D341Med (cell line): ENCODE results near the gene FAM222A.

Source experiments
- DNase-seq: peaks from one replicate; pipeline ENCODE4 v3.0.0; 2012; ENCODE audit warnings: low spot score

The FAM222A gene

DNA sequence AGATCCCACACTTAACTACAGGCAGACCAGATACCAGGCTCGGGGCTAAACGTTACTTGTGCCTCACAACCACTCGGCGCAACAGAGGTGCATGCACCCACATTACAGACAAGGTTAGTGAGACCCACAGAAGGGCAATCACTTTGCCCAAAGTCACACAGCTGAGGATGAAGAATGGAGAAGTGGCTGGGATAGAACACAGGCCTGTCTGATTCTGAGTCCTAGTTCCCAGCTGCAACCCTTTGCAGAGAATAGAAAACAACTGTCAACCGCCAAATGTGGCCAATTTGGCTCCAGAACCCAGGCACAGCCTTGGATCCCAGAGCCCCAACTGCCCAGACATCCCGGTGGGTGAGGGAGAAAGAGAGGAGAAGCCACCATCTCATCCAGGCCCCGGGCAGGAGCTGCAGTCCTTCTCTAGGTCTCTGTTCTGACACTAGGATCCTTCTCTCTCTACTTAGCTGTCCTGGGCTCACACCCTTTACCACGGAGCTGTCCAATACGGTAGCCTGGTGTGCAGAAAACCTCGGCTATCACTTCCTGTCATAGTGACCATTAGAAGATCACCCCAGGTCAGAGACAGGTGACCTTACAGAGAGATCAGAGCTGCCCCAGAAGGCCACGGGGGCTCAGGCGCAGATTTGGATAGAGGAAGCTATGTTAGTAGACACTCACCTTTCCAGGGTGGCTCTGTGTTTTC is 59.1 kb downstream of the FAM222A start:
- DNase-seq: peak; percentile 17

DNA sequence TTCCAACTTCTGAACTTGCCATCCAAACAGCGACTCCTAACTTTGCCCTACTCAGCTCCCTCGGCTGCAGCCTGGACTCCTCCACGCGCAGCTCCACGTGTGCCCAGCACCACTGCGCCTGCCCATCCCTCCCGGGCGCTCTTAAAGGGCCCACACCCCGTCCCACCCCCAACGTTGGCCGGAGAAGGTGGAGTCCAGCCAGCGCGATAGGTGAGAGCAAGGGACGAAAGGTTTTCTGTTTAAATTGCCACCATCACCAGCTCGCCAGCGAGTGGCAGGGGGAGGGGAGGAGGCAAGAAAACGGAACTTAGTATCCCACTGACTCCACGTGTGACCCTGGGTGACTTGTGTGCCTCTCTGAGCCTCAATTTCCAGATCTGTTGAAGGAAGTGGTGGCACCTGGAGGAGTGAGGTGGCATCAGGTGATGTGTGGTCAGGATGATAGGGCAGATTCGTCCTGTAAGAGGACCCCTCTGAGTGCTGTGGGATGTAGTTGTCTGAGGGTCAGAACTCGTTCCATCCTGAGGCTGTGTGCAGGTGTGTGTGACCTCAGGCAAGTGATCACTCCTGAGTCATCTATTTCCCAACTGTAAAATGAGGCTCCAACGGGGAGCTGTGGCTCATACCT is 59.9 kb downstream of the FAM222A start:
- no peak for DNase-seq

DNA sequence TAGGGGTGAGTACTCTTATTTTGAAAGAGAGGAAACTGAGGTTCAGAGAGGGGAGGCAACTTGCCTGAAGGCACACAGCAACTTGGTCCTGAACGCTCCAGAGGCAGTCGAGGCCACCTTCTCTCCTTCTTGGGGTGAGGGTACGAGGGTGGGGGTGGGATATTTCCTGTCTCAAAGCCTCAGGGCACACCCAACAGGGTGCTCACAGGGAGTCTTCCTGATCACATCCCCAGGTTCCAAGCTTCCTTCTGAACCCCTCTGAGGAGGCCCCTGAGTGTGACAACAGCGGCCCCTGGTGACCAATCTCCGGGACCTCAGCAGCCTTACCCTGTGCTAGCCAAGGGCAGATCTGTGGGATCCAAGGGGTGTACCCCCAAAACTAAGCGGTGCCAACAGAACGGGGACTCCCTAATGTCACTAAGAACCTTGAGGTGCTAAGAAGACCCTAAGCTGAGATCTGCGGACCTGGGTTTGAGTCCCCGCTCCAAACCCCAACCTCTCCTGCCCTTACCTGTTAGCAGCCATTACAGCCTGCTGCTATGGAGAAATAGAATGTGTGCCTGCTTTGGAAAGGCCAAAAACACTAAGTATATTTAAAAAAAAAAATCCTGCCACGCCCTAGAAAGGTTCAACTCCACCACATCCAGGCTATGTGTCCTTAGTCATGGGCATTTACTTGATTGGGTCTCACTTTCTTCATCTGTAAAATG is 61.7 kb downstream of the FAM222A start:
- DNase-seq: peak; percentile 87

DNA sequence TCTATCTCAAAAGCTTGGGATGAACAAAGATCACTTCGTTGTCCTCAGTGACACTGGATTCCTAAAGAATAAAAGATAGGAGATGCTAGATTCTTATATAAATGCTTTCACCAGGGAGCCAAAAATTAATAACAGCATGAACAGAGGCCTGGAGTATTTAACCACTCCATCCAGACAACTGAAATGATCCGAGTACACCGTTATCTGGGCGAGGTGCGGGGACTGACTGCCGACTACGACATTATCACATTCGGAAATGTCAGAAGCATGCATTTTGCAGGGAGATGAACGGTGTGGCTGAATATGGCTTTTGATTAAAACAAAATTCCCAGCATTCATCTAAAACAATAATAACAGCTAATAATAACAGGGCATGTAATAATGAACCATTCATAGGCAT is 63.0 kb downstream of the FAM222A start:
- no peak for DNase-seq

DNA sequence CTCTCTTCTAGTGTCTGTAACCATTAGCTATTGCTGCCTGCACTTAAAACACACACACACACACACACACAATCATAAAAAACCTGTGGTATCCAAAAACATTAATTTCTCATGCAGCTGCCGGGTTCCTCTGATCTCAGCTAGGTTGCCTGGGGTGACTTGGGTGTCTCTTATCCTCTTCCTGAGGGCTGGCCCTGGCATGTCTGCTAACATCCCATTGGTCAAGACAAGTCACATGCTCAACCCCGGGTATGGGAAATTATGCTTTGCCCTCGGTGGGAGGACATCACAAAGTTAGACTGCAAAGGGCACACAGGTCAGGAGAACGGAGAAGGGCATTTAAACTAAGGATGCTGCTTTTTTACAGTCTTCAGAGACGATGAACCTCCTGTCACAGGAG is 63.9 kb downstream of the FAM222A start:
- no peak for DNase-seq

DNA sequence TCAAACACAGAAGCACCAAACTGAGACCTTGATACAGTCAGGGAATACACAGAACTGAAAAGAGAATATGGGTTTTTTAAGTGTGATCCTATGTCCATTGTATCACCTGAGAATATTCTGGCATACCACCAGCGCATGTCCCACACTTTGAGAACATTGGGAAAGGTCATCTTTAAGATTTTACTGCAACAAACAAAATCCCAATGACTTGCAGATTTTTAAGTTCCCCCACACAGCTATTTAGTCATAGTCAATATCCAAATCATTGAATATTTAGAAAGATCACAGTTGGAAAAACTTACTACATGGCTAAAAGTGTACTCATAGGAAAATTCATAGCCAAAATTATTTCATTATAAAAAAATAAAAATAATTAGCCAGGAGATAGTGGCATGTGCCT is 65.1 kb downstream of the FAM222A start:
- DNase-seq: no peak

DNA sequence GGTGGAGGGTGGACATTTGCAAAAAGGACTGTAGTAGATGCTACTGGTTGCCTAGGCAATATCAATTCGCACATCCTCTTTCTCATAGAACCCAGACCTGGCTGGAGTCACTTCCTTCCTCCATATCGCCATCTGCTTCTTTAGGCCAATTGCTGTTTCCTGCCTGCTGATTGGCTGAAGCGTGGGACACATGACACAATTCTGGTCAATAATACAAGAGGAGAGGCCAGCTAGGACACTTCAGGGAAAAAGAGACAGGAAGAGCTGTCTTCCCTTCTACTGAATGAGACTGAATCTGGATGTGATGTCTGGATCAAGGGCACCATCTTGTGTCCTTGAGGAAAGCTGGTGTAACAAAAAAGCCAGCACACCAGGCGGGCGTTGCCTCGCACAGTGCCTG is 65.8 kb downstream of the FAM222A start:
- DNase-seq: no peak

DNA sequence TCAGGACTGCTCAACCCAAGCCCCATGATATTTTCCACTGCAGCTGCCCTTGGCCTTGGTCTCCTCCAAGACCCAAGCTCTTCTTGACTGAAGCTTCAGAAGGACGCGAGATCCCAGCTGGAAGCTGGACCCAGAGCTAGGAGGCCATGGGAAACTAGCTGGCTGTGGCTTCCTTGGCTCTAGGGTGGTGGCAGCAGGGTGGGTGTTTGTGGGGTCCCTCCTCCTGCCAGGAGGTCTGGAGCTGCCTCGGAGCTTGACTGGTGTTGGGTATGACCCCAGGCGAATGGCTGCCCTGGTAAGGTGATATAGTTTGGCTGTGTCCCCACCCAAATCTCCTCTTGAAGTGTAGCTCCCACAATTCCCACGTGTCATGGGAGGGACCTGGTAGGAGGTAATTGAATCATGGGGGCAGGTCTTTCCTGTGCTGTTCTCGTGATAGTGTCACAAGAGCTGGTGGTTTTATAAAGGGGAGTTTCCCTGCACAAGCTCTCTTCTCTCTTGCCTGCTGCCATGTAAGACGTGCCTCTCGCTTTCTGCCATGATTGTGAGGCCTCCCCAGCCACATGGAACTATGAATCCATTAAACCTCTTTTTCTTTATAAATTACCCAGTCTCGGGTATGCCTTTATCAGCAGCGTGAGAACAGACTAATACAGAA is 68.2 kb downstream of the FAM222A start:
- DNase-seq: no peak

DNA sequence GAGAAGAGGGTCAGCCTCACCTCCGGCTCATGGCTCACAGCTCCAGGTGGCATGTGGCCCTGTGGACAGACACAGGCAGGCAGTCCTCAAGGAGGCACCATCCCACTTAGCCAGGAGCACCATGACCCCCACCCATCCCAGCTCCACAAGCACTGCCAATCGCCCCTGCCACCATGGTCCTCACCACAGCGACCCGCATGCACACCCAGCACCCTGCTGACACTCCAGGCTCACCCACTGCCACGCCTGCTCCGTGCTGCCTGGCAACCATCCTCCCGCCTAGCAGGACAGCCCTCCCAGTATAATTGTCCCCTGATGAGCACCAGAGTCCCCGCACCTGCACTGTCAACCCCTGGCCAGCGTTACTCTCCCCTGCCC is 68.7 kb downstream of the FAM222A start:
- no peak for DNase-seq

DNA sequence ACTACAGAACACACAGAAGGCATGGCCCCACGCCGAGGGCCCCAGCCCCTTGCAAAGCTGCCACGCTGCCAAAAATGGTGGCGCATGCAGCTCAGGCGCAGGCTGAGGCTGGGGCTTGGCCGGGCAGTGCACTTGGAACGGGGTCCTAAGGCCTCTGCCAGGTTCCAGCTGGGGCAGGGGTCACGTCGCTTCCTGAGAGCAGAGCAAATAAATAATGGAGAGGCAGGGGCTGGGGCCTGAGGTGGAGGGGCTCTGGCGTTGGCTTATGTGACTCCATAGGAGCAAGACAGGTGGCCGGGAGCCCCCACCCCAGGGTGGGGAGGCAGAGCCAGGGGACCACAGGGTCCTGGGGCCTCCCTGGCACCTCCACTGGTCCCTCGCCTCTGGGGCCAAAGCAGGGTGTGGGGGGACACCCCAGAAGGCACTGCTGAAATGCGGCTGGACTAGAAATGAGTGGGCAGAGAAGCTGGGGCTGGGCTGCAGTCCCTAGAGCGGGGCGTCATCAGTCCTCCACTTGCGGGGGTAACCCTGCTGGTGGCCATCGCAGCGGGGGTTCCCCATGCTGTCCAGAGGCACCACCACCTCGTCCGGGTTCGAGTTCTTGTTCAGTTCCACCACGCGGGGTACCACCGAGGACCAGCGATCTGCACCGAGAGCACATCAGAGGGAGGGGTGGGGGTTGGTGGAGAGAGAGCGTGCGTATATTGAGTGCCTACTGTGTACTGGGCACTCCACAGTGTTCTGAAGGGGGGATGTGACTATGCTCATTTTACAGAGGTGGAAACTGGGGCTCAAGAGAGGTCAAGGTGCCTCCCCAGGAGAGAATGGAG is 69.7 kb downstream of the FAM222A start:
- no peak for DNase-seq

DNA sequence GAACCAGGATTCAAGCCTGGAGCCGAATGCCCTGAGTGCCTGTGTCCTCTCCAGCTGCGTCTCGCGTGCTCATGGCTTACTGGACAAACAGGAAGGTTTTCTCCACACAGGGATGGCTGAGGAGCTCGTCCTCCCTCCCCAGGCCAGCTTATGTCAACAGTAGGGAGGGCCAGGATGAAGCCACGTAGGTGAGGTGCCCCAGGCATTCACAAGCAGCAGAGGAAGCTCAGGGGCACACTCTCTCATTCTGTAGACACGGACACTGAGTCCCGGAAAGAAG is 70.3 kb downstream of the FAM222A start:
- no peak for DNase-seq

DNA sequence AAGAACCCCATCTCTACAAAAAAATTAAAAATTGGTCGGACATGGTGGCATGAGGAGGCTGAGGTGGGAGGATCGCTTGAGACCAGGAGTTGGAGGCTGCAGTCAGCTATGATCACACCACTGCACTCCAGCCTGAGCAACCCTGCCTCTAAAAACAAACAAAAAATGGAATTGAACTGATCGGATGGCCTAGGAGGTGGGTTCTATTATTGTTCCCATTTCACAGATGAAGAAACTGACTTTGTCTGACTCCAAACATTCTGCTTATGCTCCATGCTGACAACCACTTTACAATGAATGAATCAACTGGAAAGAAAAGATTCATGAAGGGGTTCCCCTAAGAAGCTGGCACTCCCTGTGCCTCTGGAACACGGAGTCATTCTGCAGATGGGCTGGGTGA is 72.2 kb downstream of the FAM222A start:
- DNase-seq: no peak

DNA sequence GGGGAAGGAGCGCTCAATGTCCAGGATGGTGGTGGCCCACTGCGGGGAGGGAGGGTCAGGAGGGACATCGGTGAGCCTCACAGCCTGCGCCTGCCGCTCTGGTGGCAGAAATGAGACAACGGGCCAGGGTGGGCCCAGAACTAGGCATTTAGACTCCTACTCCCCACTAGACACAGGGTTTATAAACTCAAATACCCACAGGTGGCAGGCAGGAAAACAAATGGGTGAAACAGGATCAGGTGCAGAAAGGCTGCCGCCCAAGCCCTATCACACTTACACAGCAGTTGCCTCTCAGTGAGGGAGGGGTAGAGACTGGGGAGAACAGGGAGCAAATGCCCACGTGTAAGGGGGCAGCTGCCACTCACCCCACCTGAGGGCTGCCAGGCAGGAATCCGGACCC is 73.2 kb downstream of the FAM222A start:
- DNase-seq: no peak

DNA sequence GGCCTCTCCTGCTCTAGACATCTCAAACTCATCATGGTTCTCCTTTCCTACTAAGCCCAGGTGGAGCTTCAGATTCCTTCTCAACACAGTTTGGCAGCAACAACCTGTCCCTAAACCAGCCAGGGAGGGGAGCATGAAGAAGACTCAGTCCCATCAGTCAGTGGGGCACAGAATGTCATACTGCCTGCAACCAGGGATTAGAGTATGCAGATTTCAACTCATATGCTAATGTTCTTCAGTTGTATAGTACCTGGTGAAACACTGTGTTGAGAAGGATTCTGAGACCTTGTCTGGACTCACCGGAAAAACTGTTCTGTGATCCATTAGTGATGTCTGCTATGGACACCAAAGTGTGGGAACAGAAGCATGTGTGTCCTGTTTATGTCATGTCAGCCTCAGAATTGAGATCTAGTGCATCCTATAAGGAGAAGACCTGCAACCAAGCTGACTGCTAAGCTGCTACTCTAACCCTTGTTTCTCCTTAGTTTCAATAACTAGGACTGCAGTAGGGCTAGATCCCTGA is 76.0 kb downstream of the FAM222A start:
- no peak for DNase-seq

DNA sequence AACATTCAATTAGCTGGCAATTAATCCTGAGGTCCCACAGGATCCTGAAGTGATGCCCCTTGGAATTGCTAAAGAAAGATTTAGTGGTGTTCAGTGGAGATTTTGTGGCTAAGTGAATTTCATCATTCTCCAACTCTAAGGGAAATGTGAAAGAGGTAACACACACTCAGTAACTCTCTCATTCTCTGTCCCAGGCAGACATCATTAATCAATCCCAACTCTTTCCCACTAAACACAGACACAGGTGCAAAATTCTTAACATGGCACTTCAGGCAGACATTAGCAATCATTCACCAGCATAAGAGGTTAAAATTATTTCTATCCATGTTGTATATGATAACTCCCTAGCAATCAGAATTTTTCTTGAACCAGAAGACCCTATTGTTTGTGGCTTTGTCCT is 79.4 kb downstream of the FAM222A start:
- no peak for DNase-seq

DNA sequence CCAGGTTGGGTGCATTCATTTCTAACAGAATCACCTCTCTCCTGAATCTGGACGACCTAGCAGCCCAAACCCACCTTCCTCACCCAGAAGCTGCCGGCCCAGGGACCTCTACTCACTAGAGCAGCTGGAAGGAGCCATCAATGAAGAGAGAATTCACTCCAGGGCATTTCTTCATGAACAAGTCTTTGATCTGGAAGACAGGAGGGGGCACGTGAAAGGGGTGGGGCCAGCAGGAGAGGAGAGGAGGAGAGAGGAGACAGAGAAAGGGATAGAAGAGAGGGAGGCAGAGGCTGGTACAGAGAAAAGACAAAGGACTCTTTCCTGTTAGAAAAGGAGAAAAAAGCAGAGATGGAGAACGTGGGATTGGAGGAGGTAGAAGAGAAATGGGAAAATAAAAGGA is 79.8 kb downstream of the FAM222A start:
- no peak for DNase-seq

DNA sequence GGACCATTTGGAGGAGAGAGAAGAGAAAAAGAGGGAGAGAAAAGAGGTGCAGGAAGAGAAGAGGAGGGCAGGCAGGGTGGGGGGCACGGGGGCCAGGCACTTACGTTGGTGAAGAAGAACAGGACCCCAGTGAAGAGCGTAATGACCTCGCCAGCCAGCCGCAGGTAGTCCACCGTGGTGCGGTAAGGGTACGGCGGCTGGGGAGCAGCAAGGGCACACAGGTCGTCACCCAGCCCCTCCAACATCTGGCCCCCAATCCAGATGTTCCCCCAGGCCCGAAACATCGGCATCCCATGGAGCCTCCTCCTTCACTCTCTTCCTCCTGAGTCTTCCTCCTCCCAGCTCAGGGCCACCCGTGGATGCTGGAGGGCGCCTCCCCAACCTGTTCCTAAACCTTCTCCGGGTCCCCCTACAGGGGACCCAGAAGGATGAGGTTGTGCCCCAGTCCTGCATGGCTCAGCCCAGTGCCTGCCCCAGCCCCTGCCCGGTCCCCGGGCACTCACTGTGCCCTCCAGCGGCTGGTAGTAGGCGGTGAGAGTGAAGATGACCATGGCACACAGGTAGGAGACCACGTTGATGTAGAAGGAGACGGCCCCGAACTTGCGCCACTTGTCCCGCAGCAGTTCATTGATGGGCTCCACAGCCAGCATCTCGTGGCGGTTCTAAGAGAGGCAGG is 80.3 kb downstream of the FAM222A start:
- DNase-seq: no peak

DNA sequence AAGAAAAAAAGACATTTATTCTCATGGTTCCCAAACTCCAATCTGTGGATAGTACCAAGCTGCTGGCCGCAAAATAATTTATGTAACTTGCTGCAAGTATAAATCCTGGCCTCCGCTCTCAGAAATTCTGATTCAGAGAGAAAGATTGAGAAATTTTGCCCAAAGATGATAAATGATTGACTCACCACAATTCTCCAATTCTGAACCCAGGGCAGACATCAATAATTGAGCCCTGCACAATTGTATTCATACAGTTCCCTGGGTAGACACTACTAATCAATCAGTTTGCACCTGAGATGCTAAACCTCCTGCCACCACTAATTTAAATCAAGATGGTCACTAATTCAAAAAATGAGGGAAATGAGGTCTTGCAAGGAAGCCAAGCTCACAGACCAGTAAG is 81.4 kb downstream of the FAM222A start:
- DNase-seq: no peak

DNA sequence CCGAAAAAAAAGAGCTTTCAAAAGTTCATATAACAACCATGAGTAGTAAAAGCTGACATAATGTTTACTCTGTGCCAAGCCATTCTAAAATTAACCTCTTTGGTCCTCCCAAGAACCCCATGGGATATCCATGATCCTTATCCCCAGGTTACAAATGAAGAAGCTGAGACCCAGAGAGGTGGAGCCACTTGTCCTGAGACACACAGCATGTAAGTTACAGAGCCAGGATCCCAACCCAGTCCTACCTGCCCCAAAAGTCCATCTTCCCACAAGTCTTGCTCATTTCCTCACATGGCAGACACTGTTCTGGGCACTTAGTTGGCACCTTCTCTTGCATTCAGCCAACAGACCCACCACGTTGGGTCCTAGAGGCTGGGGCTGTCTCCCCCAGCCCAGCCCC is 82.4 kb downstream of the FAM222A start:
- DNase-seq: no peak

DNA sequence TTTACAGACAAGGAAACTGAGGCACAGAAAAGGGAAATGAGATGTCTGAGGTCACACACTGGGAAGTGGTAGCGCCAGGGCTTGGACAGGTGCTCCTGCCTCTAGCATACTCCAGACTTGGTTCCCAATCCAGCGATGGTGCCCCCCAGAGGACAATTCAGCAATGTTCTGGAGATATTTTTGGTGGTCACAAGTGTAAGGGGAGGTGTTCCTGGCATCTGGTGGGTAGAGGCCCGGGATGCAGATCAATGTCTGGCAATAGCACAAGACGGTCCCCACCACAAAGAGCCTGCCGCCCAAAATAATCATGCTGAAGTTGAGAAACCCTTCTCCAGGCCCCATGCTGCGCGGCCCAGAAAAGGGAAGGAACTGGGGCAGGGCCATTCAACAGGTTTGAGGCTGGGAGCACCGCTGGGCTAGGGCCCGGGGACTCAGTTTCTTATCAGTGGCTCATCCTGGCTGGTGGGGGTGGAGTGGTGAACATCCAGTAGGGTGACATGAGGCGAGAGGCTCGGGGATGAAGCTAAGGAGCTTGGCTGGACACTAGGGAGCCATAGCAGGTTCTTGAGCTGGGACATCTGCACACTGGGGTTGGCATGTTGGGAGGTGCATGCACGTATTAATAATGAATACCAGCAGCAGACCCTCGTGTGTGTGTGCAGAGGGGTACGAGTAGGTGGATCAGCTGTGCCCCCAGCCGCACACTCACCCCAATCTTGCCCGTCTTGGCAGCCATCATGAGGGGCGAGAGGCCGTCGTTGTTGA is 84.5 kb downstream of the FAM222A start:
- no peak for DNase-seq

DNA sequence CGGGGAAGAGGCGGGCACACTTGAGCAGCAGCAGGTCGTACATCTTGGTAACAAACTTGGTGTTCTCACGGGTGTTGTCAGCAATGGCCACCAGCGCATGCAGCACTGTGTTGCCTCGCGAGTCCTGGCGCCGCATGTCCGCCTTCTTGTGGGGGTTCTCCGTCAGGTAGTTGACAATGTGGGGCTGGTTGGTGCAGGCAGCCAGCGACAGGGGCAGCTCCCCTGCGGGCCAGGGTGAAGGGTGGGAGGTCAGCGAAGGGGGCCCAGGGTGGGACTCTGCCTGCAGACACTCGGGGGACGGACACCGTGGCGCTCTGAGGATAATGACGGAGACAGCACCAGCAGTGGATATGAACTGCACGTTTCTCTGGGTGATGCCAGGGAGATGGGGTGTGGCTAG is 85.1 kb downstream of the FAM222A start:
- no peak for DNase-seq
